ENCODE data around the gene CFAP141.

The CFAP141 gene

DNA sequence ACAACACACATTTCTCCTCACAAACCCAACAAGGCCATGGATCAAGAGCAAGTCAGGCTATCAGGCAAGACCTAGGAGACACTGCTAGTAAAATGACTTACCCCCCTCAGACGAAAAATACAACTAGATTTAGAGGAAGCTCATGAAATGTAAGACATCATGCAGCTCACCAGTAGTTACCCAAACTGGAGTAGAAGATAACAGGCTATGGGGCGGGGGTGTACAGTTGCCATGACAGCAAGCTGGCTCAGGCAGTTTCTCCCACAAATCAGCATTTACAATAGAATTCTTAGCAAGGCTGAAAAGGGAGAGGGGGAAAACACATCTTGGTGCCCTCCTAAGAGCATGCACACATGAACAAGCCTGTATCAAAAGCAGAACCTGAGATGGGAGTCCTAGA is 28.1 kb downstream of the CFAP141 start:
- 0% methylated on average over 2 of the region's 2 CpGs for WGBS (ENCODE audit: insufficient coverage)
- H3K9me3 ChIP-seq (ENCODE audit: control extremely low read depth in 1 of 5, control insufficient read depth in 4 of 5, insufficient read depth in 2 of 5, low read depth in 1 of 5, low read length in 4 of 5), result no peaks in the 10 kb centered on the region
- H3K27ac ChIP-seq (ENCODE audit: insufficient read depth in 1 of 2, low read depth in 1 of 2, low read length in 2 of 2, poor library complexity in 1 of 2, severe bottlenecking in 2 of 2), result peak overlapping the region; percentile 48 to 91
- peaks cover 1 to 57% (median 20%) of the 10 kb centered on the region in 4 experiments for H3K36me3 ChIP-seq (ENCODE audit: control insufficient read depth in 4 of 4, insufficient read depth in 4 of 4, low read length in 3 of 4)
- ChIA-PET CTCF (interaction anchor here (1.4 to 2.2 kb wide), 4 partner anchors 9 to 405 kb away, joined by 3 to 4 read pairs (median 4); partner anchors contain the start of gene HAX1), POLR2A (interaction anchor here (0.6 to 1.5 kb wide), 2 partner anchors 9 to 23 kb away, joined by 3 to 4 read pairs; partner anchors contain the start of gene NUP210L)
- DNase-seq, result peak in 2 of 3 donors; percentile 71 to 83
- H3K4me1 ChIP-seq (ENCODE audit: control extremely low read depth in 1 of 4, control insufficient read depth in 4 of 4, insufficient read depth in 4 of 4, low read length in 3 of 4), result peaks cover 56 to 73% (median 66%) of the 10 kb centered on the region in 4 experiments
- no peaks in the 10 kb centered on the region for H3K27me3 ChIP-seq (replicated peaks in 2 of 5; ENCODE audit: control insufficient read depth in 4 of 5, insufficient read depth in 5 of 5, low read length in 4 of 5)
- peak overlapping the region in 6 of 7 experiments; percentile 27 to 97 (median 64) for H3K4me3 ChIP-seq (ENCODE audit: control insufficient read depth in 1 of 7, extremely low read depth in 1 of 7, insufficient read depth in 4 of 7, low read depth in 2 of 7, low read length in 6 of 7)

DNA sequence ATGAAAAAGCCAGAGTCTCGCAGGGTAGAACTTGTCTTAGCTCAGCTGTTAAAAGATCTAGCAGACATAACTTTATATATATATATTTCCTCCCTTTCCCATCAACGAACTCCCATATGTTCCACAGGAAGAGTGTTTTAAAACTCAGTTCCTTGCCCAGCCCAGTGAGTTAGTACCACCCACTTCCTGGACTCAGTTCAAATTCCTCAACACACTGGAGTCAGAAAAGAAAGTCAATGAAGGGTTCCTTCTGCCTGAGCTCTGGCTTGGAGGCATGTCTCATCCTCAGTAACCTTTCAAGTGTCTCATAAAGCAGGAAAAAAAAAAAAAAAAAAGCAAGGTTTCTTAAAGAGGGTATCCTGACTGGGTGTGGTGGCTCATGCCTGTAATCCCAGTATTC is 29.8 kb downstream of the CFAP141 start:
- ChIA-PET POLR2A (no interaction called here), CTCF (interaction anchor here (0.8 to 1.6 kb wide), 2 partner anchors 7 to 14 kb away, joined by 3 read pairs; no protein-coding TSS in a partner anchor)
- Histone ChIP-seq H3K36me3 (ENCODE audit: control insufficient read depth in 4 of 4, insufficient read depth in 4 of 4, low read length in 3 of 4) (peaks cover 14 to 74% (median 36%) of the 10 kb centered on the region in 4 experiments), H3K9me3 (ENCODE audit: control extremely low read depth in 1 of 5, control insufficient read depth in 4 of 5, insufficient read depth in 2 of 5, low read depth in 1 of 5, low read length in 4 of 5) (no peaks in the 10 kb centered on the region), H3K4me1 (ENCODE audit: control extremely low read depth in 1 of 4, control insufficient read depth in 4 of 4, insufficient read depth in 4 of 4, low read length in 3 of 4) (peaks cover 52 to 62% (median 60%) of the 10 kb centered on the region in 4 experiments), H3K4me3 (ENCODE audit: control insufficient read depth in 1 of 7, extremely low read depth in 1 of 7, insufficient read depth in 4 of 7, low read depth in 2 of 7, low read length in 6 of 7) (peak overlapping the region in 6 of 7 experiments; percentile 29 to 67 (median 50)), H3K27me3 (replicated peaks in 2 of 5; ENCODE audit: control insufficient read depth in 4 of 5, insufficient read depth in 5 of 5, low read length in 4 of 5) (no peaks in the 10 kb centered on the region), H3K27ac (ENCODE audit: insufficient read depth in 1 of 2, low read depth in 1 of 2, low read length in 2 of 2, poor library complexity in 1 of 2, severe bottlenecking in 2 of 2) (peak overlapping the region; percentile 42 to 91)
- no CpG with 5 or more reads among the region's 2 CpGs for WGBS (ENCODE audit: insufficient coverage)
- DNase-seq, result peak in 2 of 3 donors; percentile 53 to 56

DNA sequence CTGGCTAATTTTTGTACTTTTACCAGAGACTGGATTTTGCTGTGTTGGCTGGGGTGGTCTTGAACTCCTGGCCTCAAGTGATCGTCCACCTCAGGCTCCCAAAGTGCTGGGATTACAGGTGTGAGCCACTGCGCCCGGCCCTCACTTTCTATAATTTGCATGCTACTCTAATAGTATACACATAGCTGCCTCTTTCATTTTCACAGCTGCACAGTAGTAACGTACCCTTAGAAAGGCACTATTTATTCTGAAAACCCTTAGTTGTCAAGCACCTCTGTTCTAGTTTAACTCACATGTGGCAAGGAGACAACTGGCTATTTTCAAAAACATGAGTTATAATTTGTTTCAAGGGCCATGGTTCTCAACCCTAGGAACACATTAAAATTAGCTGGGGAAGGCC is 31.5 kb downstream of the CFAP141 start:
- Histone ChIP-seq H3K36me3 (ENCODE audit: control insufficient read depth in 4 of 4, insufficient read depth in 4 of 4, low read length in 3 of 4) (peaks cover 26 to 85% (median 49%) of the 10 kb centered on the region in 4 experiments), H3K27ac (ENCODE audit: insufficient read depth in 1 of 2, low read depth in 1 of 2, low read length in 2 of 2, poor library complexity in 1 of 2, severe bottlenecking in 2 of 2) (no peak overlapping the region), H3K4me1 (ENCODE audit: control extremely low read depth in 1 of 4, control insufficient read depth in 4 of 4, insufficient read depth in 4 of 4, low read length in 3 of 4) (peaks cover 39 to 46% (median 44%) of the 10 kb centered on the region in 4 experiments), H3K9me3 (ENCODE audit: control extremely low read depth in 1 of 5, control insufficient read depth in 4 of 5, insufficient read depth in 2 of 5, low read depth in 1 of 5, low read length in 4 of 5) (no peaks in the 10 kb centered on the region), H3K4me3 (ENCODE audit: control insufficient read depth in 1 of 7, extremely low read depth in 1 of 7, insufficient read depth in 4 of 7, low read depth in 2 of 7, low read length in 6 of 7) (no peak overlapping the region), H3K27me3 (replicated peaks in 2 of 5; ENCODE audit: control insufficient read depth in 4 of 5, insufficient read depth in 5 of 5, low read length in 4 of 5) (no peaks in the 10 kb centered on the region)
- no peak for DNase-seq
- WGBS (ENCODE audit: insufficient coverage), result 98% methylated on average over 4 of the region's 4 CpGs
- CTCF ChIA-PET, result interaction anchor here (0.5 kb wide), 1 partner anchor 1124 kb away, joined by 4 read pairs; no protein-coding TSS in a partner anchor
- POLR2A ChIA-PET, result interaction anchor here (1.1 kb wide), 1 partner anchor 8 kb away, joined by 3 read pairs; no protein-coding TSS in a partner anchor

DNA sequence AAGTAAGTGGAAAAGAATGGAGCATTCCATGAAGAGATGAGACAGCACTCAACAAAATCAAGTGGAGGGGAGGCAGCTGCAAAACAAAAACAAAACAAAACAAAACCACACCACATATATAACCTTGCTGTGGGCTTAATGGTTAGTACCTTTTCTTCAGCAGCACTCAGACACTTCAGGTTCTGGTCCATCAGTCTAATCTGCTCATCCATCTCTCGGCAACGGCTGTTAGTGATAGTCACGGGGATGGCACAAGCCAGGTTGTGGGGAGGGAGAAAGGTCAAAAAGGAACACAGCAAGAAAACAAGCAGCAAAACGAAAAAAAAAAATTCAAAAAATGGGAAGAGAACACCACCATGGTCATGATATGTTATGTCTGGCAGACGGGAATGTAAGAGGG is 34.3 kb downstream of the CFAP141 start:
- Histone ChIP-seq H3K4me3 (ENCODE audit: control insufficient read depth in 1 of 7, extremely low read depth in 1 of 7, insufficient read depth in 4 of 7, low read depth in 2 of 7, low read length in 6 of 7) (no peak overlapping the region), H3K36me3 (ENCODE audit: control insufficient read depth in 4 of 4, insufficient read depth in 4 of 4, low read length in 3 of 4) (peaks cover 39 to 82% (median 64%) of the 10 kb centered on the region in 4 experiments), H3K4me1 (ENCODE audit: control extremely low read depth in 1 of 4, control insufficient read depth in 4 of 4, insufficient read depth in 4 of 4, low read length in 3 of 4) (peaks cover 11 to 20% (median 16%) of the 10 kb centered on the region in 4 experiments), H3K27me3 (replicated peaks in 2 of 5; ENCODE audit: control insufficient read depth in 4 of 5, insufficient read depth in 5 of 5, low read length in 4 of 5) (no peaks in the 10 kb centered on the region), H3K27ac (ENCODE audit: insufficient read depth in 1 of 2, low read depth in 1 of 2, low read length in 2 of 2, poor library complexity in 1 of 2, severe bottlenecking in 2 of 2) (no peak overlapping the region), H3K9me3 (ENCODE audit: control extremely low read depth in 1 of 5, control insufficient read depth in 4 of 5, insufficient read depth in 2 of 5, low read depth in 1 of 5, low read length in 4 of 5) (no peaks in the 10 kb centered on the region)
- ChIA-PET POLR2A (no interaction called here), CTCF (interaction anchor here (1.4 kb wide), 1 partner anchor 15 kb away, joined by 4 read pairs; no protein-coding TSS in a partner anchor)
- 96% methylated on average over 4 of the region's 5 CpGs for WGBS (ENCODE audit: insufficient coverage)
- no peak for DNase-seq

DNA sequence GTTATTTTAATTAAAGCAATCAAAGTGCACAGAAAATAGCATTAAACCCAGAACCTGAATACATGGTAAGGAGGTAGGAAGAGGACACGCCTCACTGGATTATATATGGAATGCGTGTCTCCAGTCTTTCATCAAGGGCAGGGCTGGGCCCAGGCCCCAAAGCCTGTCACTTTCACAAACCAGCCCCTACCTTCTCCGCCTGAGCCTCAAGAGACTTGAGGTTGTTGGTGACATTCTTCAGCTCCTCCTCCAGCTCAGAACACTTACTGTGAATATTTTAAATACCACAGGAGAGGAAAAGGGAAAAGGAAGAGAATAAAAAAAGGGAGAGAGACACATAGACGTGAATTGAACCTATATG is 34.9 kb downstream of the CFAP141 start:
- Histone ChIP-seq H3K4me3 (ENCODE audit: control insufficient read depth in 1 of 7, extremely low read depth in 1 of 7, insufficient read depth in 4 of 7, low read depth in 2 of 7, low read length in 6 of 7) (no peak overlapping the region), H3K27ac (ENCODE audit: insufficient read depth in 1 of 2, low read depth in 1 of 2, low read length in 2 of 2, poor library complexity in 1 of 2, severe bottlenecking in 2 of 2) (no peak overlapping the region)

DNA sequence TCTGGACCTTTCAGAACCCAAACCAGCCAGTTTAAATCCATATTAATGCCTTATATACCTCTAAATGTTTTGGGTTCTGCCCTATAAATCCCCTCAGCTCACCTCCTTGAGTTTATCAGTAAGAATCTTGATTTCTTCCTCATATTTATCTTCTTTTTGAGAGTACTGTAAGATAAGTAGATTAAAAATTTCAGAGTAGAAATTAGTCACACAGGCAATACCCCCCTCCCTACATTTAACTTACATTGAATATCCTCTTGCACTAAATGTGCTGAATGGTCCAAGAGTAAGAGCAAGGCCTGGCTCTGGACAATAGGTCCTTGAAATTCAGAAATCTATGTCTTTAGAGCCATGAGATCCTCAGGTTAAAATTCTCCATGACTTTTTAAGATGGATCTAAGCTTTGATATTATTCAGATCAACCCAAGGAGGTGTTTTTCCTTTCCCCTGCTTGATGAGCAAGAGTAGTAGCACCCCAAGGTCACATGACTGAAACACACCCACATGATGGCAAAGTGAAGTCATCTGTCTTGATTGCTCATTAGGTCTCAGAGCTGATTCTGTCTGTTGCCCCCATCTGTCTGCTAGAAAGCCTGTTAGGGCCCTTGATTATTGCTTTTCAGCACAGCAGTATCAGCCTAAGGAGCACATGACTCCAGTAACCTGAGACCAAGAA is 35.4 kb downstream of the CFAP141 start:
- POLR2A ChIA-PET, result interaction anchor here (0.6 kb wide), 1 partner anchor 63 kb away, joined by 3 read pairs; no protein-coding TSS in a partner anchor
- Histone ChIP-seq H3K4me1 (ENCODE audit: control extremely low read depth in 1 of 4, control insufficient read depth in 4 of 4, insufficient read depth in 4 of 4, low read length in 3 of 4) (peaks cover 2 to 8% (median 5%) of the 10 kb centered on the region in 4 experiments), H3K27ac (ENCODE audit: insufficient read depth in 1 of 2, low read depth in 1 of 2, low read length in 2 of 2, poor library complexity in 1 of 2, severe bottlenecking in 2 of 2) (peak overlapping the region in 1 of 2 experiments; percentile 6), H3K27me3 (replicated peaks in 2 of 5; ENCODE audit: control insufficient read depth in 4 of 5, insufficient read depth in 5 of 5, low read length in 4 of 5) (no peaks in the 10 kb centered on the region), H3K9me3 (ENCODE audit: control extremely low read depth in 1 of 5, control insufficient read depth in 4 of 5, insufficient read depth in 2 of 5, low read depth in 1 of 5, low read length in 4 of 5) (no peaks in the 10 kb centered on the region), H3K4me3 (ENCODE audit: control insufficient read depth in 1 of 7, extremely low read depth in 1 of 7, insufficient read depth in 4 of 7, low read depth in 2 of 7, low read length in 6 of 7) (no peak overlapping the region), H3K36me3 (ENCODE audit: control insufficient read depth in 4 of 4, insufficient read depth in 4 of 4, low read length in 3 of 4) (peaks cover 49 to 91% (median 68%) of the 10 kb centered on the region in 4 experiments)
- DNase-seq, result no peak
- CTCF ChIA-PET, result no interaction called here

More for the DNA sequence above, 34.9 kb downstream of the CFAP141 start:
- no peaks in the 10 kb centered on the region for H3K27me3 ChIP-seq (replicated peaks in 2 of 5; ENCODE audit: control insufficient read depth in 4 of 5, insufficient read depth in 5 of 5, low read length in 4 of 5)
- ChIA-PET CTCF (interaction anchor here (1.4 kb wide), 1 partner anchor 14 kb away, joined by 4 read pairs; no protein-coding TSS in a partner anchor), POLR2A (interaction anchor here (0.6 kb wide), 1 partner anchor 64 kb away, joined by 3 read pairs; no protein-coding TSS in a partner anchor)
- no peak for DNase-seq
- H3K36me3 ChIP-seq (ENCODE audit: control insufficient read depth in 4 of 4, insufficient read depth in 4 of 4, low read length in 3 of 4), result peaks cover 43 to 88% (median 66%) of the 10 kb centered on the region in 4 experiments
- 93% methylated on average over 2 of the region's 4 CpGs for WGBS (ENCODE audit: insufficient coverage)
- H3K9me3 ChIP-seq (ENCODE audit: control extremely low read depth in 1 of 5, control insufficient read depth in 4 of 5, insufficient read depth in 2 of 5, low read depth in 1 of 5, low read length in 4 of 5), result no peaks in the 10 kb centered on the region
- H3K4me1 ChIP-seq (ENCODE audit: control extremely low read depth in 1 of 4, control insufficient read depth in 4 of 4, insufficient read depth in 4 of 4, low read length in 3 of 4), result peaks cover 7 to 14% (median 10%) of the 10 kb centered on the region in 4 experiments

DNA sequence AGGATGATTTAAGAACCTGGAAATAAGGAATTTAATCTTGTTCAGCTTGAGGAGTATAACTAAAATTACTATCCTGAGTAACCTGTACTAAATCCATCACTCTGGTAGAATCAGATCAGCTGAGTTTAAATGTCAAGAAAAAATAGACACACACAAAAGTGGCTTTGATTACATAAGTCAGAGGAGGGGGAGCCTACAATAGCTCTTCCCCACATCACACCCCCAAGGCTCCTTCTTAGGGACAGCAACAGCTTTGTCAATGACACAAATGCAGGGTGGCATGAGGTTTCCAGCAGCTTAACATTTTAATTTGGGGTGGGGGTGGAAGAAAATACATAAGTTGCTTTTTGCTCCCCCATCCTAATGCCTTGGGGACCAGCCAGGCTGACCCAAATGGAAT is 38.7 kb downstream of the CFAP141 start:
- no peak for DNase-seq
- Histone ChIP-seq H3K27me3 (replicated peaks in 2 of 5; ENCODE audit: control insufficient read depth in 4 of 5, insufficient read depth in 5 of 5, low read length in 4 of 5) (no peaks in the 10 kb centered on the region), H3K36me3 (ENCODE audit: control insufficient read depth in 4 of 4, insufficient read depth in 4 of 4, low read length in 3 of 4) (peaks cover 47 to 96% (median 77%) of the 10 kb centered on the region in 4 experiments), H3K27ac (ENCODE audit: insufficient read depth in 1 of 2, low read depth in 1 of 2, low read length in 2 of 2, poor library complexity in 1 of 2, severe bottlenecking in 2 of 2) (peak overlapping the region in 1 of 2 experiments; percentile 14), H3K9me3 (ENCODE audit: control extremely low read depth in 1 of 5, control insufficient read depth in 4 of 5, insufficient read depth in 2 of 5, low read depth in 1 of 5, low read length in 4 of 5) (no peaks in the 10 kb centered on the region), H3K4me1 (ENCODE audit: control extremely low read depth in 1 of 4, control insufficient read depth in 4 of 4, insufficient read depth in 4 of 4, low read length in 3 of 4) (peaks cover 0 to 3% (median 0%) of the 10 kb centered on the region in 4 experiments), H3K4me3 (ENCODE audit: control insufficient read depth in 1 of 7, extremely low read depth in 1 of 7, insufficient read depth in 4 of 7, low read depth in 2 of 7, low read length in 6 of 7) (no peak overlapping the region)
- CTCF ChIA-PET, result interaction anchor here (0.7 to 2.2 kb wide), 4 partner anchors 11 to 104 kb away, joined by 3 to 5 read pairs (median 3); no protein-coding TSS in a partner anchor
- POLR2A ChIA-PET, result no interaction called here
